Testis (tissue), 2 donors: ENCODE data around the gene TASL.

Experiments
- POLR2A ChIP-seq: fragments of 450-650 bp; IDR thresholded peaks from one replicate; pipeline ENCODE4 v1.6.1; 2017; ENCODE audit warnings: antibody characterized with exemption, mild to moderate bottlenecking, moderate library complexity
- TF ChIP-seq, protein P1 (sequence below), 3 experiments: fragments of 450-650 bp in 2 of 3; fragments of 200-600 bp in 1 of 3; sonication (generic) in 1 of 3; IDR thresholded peaks; one replicate each; pipeline ENCODE4 v1.5.1; 2016 to 2019; ENCODE audit warnings: antibody characterized with exemption in 3 of 3, mild to moderate bottlenecking in 2 of 3, moderate library complexity in 1 of 3

GRCh38 chrX:30613721-30614120 is 36.2 kb upstream of the TASL start:
- TF ChIP-seq, protein P1, sequence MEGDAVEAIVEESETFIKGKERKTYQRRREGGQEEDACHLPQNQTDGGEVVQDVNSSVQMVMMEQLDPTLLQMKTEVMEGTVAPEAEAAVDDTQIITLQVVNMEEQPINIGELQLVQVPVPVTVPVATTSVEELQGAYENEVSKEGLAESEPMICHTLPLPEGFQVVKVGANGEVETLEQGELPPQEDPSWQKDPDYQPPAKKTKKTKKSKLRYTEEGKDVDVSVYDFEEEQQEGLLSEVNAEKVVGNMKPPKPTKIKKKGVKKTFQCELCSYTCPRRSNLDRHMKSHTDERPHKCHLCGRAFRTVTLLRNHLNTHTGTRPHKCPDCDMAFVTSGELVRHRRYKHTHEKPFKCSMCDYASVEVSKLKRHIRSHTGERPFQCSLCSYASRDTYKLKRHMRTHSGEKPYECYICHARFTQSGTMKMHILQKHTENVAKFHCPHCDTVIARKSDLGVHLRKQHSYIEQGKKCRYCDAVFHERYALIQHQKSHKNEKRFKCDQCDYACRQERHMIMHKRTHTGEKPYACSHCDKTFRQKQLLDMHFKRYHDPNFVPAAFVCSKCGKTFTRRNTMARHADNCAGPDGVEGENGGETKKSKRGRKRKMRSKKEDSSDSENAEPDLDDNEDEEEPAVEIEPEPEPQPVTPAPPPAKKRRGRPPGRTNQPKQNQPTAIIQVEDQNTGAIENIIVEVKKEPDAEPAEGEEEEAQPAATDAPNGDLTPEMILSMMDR (IDR thresholded peaks at IDR 0.05): no peak
- TF ChIP-seq POLR2A: no peak
